Measurements from ENCODE around the gene ROCK2. TPM values are rescaled to one million over a fixed set of nuclear protein-coding genes. Genes with fewer than 3 reads are reported as not detected.

Gene ROCK2
- total RNA-seq, 4 donors from 2014 or later: 90.0 to 119 (median 101) TPM

- Histone ChIP-seq H3K4me3 (no peak overlapping the region), H3K4me1 (peaks cover 13 to 23% (median 14%) of the 10 kb centered on the region in 4 donors), H3K36me3 (no peaks in the 10 kb centered on the region), H3K9me3 (no peaks in the 10 kb centered on the region), H3K27ac (replicated peaks in 1 of 4) (no peak overlapping the region), H3K27me3 (no peaks in the 10 kb centered on the region)
- no peak for DNase-seq (ENCODE audit: extremely low spot score)
- TF ChIP-seq CTCF (IDR thresholded peaks at IDR 0.05) (no peak), POLR2AphosphoS5 (IDR thresholded peaks at IDR 0.05) (no peak), EP300 (IDR thresholded peaks at IDR 0.05) (no peak), POLR2A (IDR thresholded peaks at IDR 0.05; ENCODE audit: low read depth) (no peak)
- WGBS: 83% methylated on average over 5 of the region's 7 CpGs
- intact Hi-C loops (cut with DNase I): no loop called here
Observed at GRCh38 chr2:11357428-11357972, 13.1 kb upstream of the ROCK2 start.

- Histone ChIP-seq H3K27me3 (no peaks in the 10 kb centered on the region), H3K27ac (replicated peaks in 1 of 4) (peak overlapping the region in 2 of 4 donors; percentile 35 to 39), H3K4me3 (no peak overlapping the region), H3K4me1 (peaks cover 13 to 23% (median 14%) of the 10 kb centered on the region in 4 donors), H3K9me3 (no peaks in the 10 kb centered on the region), H3K36me3 (no peaks in the 10 kb centered on the region)
- WGBS: 55% methylated on average over 4 of the region's 4 CpGs
- intact Hi-C loops (cut with DNase I): no loop called here
- TF ChIP-seq POLR2A (IDR thresholded peaks at IDR 0.05; ENCODE audit: low read depth) (no peak), EP300 (IDR thresholded peaks at IDR 0.05) (no peak), POLR2AphosphoS5 (IDR thresholded peaks at IDR 0.05) (no peak), CTCF (IDR thresholded peaks at IDR 0.05) (no peak)
- no peak for DNase-seq (ENCODE audit: extremely low spot score)
Observed at GRCh38 chr2:11356764-11357163, 12.3 kb upstream of the ROCK2 start.

GRCh38 chr2:11355194-11356053, 11.0 kb upstream of the ROCK2 start:
- Histone ChIP-seq H3K27me3 (no peaks in the 10 kb centered on the region), H3K27ac (replicated peaks in 1 of 4) (no peak overlapping the region), H3K9me3 (no peaks in the 10 kb centered on the region), H3K4me3 (no peak overlapping the region), H3K36me3 (no peaks in the 10 kb centered on the region), H3K4me1 (peaks cover 13 to 23% (median 14%) of the 10 kb centered on the region in 4 donors)
- intact Hi-C loops (cut with DNase I): no loop called here
- no peak for DNase-seq (ENCODE audit: extremely low spot score)
- no peak for TF ChIP-seq POLR2A (IDR thresholded peaks at IDR 0.05; ENCODE audit: low read depth)
- no peak for TF ChIP-seq EP300 (IDR thresholded peaks at IDR 0.05)
- TF ChIP-seq POLR2AphosphoS5 (IDR thresholded peaks at IDR 0.05): no peak
- no peak for TF ChIP-seq CTCF (IDR thresholded peaks at IDR 0.05)
- 93% methylated on average over 11 of the region's 11 CpGs for WGBS

GRCh38 chr2:11354363-11355154, 10.1 kb upstream of the ROCK2 start:
- peaks cover 13 to 21% (median 14%) of the 10 kb centered on the region in 4 donors for H3K4me1 ChIP-seq
- 95% methylated on average over 13 of the region's 14 CpGs for WGBS
- no peaks in the 10 kb centered on the region for H3K27me3 ChIP-seq
- no peak for TF ChIP-seq CTCF (IDR thresholded peaks at IDR 0.05)
- TF ChIP-seq POLR2AphosphoS5 (IDR thresholded peaks at IDR 0.05): no peak
- no peak for TF ChIP-seq POLR2A (IDR thresholded peaks at IDR 0.05; ENCODE audit: low read depth)
- TF ChIP-seq EP300 (IDR thresholded peaks at IDR 0.05): no peak
- H3K4me3 ChIP-seq: no peak overlapping the region
- no peak for DNase-seq (ENCODE audit: extremely low spot score)
- no peaks in the 10 kb centered on the region for H3K9me3 ChIP-seq
- intact Hi-C loops (cut with DNase I): no loop called here
- H3K36me3 ChIP-seq: no peaks in the 10 kb centered on the region
- H3K27ac ChIP-seq (replicated peaks in 1 of 4): no peak overlapping the region
